Esophagus mucosa (tissue), 1 donor: ENCODE measurements around the gene USP2. TPM values are rescaled to one million over a fixed set of nuclear protein-coding genes. Genes with fewer than 3 reads are reported as not detected.
"Not testable (repeated sequence)": the region's sequence is repeated elsewhere in the genome, so short reads cannot be mapped to it uniquely, and the experiment has no call there.

Experiments used
- ATAC-seq: fragments of 200-7000 bp; cut with Tn5 transposase; one replicate; pipeline ENCODE4 v1.9.1; 2020
- total RNA-seq: library from RNA; stranded (reverse); gene quantifications from one replicate; pipeline ENCODE4 v1.2.4, GENCODE V29; 2023
- donor health status: DM: yes; HTN: yes; CAD: no.

Gene USP2
- total RNA-seq, 1 donor from 2014 or later: 2.8 TPM

GRCh38 chr11:119414321-119414720, 32.8 kb upstream of the USP2 start:
- no peak for ATAC-seq

- ATAC-seq: no peak
Measured at GRCh38 chr11:119412072-119412471, 30.6 kb upstream of the USP2 start.

GRCh38 chr11:119410501-119410900, 29.0 kb upstream of the USP2 start:
- ATAC-seq: no peak

DNA sequence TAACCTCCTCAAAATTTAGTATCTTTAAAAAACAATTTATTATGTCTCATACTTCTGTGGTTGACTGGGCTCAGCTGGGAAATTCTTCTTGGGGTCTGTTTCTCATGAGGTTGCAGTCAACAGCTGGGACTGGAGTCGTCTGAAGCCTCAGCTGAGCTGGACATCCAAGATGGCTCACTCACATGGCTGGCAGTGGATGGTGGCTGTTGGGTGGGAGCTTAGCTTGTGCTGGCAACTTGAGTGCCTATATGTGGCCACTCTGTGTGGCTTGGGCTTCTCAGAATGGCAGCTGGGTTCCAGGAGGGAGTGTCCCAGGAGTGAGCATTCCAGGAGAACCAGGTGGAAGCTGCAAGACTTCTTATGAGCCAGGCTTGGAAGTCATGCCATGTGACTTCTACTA, 28.2 kb upstream of the USP2 start:
- ATAC-seq: no peak

DNA sequence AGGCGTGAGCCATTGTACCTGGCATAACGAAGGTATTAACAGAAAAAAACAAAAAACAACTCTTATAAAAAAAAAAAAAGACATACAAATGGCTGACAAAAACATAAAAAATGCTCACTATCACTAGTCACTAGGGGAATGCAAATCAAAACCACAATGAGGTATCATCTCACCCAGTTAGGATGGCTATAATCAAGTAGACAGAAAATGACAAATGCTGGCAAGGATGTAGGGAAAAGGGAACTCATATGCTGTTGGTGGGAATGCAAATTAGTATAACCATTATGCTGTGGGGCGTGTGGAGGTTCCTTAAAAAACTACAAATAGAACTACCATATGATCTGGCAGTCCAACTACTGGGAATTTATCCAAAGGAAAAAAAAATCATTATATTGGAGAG, 24.5 kb upstream of the USP2 start:
- ATAC-seq: no peak

- ATAC-seq: not testable (repeated sequence)
Measured at GRCh38 chr11:119405448-119405847, 24.0 kb upstream of the USP2 start.

DNA sequence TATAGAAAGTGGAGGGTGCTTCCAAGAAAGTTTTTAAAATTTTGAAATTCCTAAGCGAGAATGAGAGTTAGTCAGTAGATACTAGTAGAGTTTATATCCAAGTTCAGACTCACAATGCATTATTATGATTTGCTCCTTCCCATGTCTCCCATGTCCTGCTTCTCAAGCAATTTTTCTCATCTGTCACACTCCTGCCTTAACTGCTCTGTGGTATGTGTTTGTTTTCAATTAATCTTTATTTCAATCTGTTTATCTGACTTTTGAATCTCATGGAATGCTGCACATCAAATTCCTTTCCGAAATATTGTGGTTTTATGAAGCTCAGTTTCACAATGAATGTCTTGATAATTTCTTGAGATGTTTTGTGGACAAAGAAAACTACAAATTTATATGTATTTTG, 23.4 kb upstream of the USP2 start:
- ATAC-seq: no peak

GRCh38 chr11:119403021-119403420, 21.5 kb upstream of the USP2 start:
- no peak for ATAC-seq

- ATAC-seq: no peak
Measured at GRCh38 chr11:119402470-119402869, 21.0 kb upstream of the USP2 start.

GRCh38 chr11:119400860-119401259, 19.4 kb upstream of the USP2 start:
- no peak for ATAC-seq

GRCh38 chr11:119397740-119398139, 16.2 kb upstream of the USP2 start:
- no peak for ATAC-seq

GRCh38 chr11:119396835-119397234, 15.3 kb upstream of the USP2 start:
- no peak for ATAC-seq

DNA sequence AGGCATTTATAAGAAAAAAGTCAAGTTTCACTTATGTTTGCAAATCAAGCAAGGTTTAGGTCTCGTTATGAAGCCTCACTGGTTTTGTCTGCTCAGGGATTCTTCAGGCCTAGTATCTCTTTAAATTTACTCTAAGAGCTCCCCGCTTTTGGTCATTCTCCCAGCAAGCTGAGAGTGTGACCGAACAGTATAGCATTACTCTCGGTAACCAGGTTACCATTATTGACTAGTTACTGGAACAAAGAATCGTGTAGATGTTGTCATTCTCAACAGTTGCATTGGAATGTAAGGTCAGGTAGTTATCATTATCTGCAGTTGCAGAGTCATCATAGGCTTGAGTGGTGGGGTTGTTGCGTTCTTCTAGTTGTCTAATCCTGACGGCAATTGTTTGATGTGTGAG, 9.8 kb upstream of the USP2 start:
- ATAC-seq: no peak

DNA sequence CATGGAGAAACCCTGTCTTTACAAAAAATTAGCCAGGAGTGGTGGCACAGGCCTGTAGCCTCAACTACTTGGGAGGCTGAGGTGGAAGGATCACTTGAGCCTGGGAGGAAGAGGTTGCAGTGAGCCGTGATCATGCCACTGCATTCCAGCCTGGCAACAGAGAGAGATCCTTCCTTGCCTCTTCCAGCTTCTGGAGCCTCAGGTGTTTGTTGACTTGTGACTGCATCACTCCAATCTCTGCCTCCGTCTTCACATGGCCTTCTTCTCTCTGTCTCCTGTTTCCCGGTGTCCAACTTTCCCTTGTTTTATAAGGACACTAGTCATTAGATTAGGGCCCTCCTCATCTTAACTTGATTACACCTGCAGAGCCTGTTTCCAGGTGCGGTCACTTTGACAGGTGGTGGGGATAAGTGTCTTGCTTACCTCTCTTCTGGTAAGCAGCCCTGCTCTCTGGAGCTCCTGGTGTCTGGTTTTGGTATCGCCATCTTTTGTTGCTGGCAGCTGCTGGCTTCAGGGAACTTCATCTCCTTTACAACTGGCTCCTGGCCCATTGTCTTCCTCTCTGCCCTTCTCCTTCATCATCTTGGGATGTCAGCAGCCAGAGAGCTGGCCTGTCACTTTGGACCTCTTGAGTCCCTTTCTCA, 8.2 kb upstream of the USP2 start:
- ATAC-seq: no peak

DNA sequence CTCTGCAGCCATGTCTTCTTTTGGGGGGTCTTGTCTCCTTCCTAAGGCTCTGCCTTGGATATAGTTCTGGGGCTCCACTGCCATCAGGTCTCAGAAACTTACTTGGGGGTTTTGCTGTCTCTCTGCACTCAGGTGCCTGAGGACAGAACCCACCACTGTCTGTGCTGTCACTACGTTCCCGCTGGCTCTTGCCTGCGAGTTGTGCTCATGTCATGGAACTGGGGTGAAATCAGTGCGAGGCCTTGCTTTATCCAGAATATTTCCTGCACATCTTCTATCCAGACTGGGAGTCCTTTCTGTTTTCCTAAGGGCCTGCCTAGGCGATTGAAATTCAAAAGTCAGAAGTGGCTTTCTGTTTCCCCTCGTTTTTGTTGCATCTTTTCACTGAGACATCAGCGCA, 6.6 kb upstream of the USP2 start:
- no peak for ATAC-seq

DNA sequence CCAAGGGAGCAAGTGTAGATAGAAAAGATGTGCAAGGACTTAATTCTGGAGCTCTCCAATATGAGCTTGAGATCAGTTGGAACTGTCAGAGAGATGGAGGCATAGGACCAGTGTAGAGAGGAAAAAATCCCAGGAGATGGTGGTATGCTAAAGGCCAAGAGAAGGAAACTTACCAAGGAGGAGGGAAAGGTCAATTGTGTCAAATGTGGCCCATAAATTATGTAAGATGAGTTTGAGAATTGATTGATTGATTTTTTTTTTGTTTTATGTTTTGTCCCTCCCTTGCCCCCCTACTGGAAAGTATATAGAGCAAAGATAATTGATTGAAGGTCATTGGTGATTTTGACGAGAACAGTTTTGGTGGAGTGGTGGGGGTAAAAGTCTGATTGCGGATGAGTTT, 2.8 kb upstream of the USP2 start:
- ATAC-seq: no peak

DNA sequence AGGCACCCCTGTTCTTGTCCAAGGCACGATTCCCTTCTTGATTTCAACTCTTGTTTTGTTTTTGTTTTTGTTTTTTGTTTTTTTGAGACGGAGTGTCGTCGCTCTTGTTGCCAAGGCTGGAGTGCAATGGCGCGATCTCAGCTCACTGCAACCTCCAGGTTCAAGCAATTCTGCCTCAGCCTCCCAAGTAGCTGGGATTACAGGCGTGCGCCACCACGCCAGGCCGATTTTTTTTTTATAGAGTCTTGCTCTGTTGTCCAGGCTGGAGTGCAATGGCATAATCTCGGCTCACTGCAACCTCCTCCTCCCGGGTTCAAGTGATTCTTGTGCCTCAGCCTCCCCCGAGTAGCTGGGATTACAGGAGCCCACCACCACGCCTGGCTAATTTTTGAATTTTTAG, 1.0 kb upstream of the USP2 start:
- ATAC-seq: not testable (repeated sequence)

- no peak for ATAC-seq
Measured at GRCh38 chr11:119382101-119382500, 611 bp upstream of the USP2 start.

- ATAC-seq: no peak
Measured at GRCh38 chr11:119380827-119381180, 686 bp downstream of the USP2 start.

- ATAC-seq: peak; percentile 57
Measured at GRCh38 chr11:119380160-119380826, 1.2 kb downstream of the USP2 start.

GRCh38 chr11:119378851-119379465, 2.5 kb downstream of the USP2 start:
- ATAC-seq: no peak

GRCh38 chr11:119377961-119378667, 3.4 kb downstream of the USP2 start:
- ATAC-seq: no peak

GRCh38 chr11:119377112-119377901, 4.2 kb downstream of the USP2 start:
- ATAC-seq: peak; percentile 9
